HG03571 (cell line): Measurements from ENCODE around the gene MS4A12.
"Not testable (repeated sequence)": the region's sequence is repeated elsewhere in the genome, so short reads cannot be mapped to it uniquely, and the experiment has no call there.

Experiments used
- ATAC-seq: cut with Tn5 transposase; IDR thresholded peaks from one replicate; pipeline ENCODE4 v1.9.1; 2021; ENCODE audit not compliant: unreplicated experiment

Gene MS4A12

GRCh38 chr11:60492488-60493009 lies at the start of gene MS4A12:
Gene MS4A12 (plus strand): TSS chr11:60492778. CDS start chr11:60497319, 4,541 bp downstream.
- no peak for ATAC-seq

- ATAC-seq, result no peak
Measured at GRCh38 chr11:60447070-60447469, 45.5 kb upstream of the MS4A12 start.

- no peak for ATAC-seq
Measured at GRCh38 chr11:60447846-60448245, 44.7 kb upstream of the MS4A12 start.

GRCh38 chr11:60451185-60451584 lies 41.4 kb upstream of the MS4A12 start:
- ATAC-seq, result not testable (repeated sequence)

- ATAC-seq, result no peak
Measured at GRCh38 chr11:60454212-60454611, 38.4 kb upstream of the MS4A12 start.

GRCh38 chr11:60455531-60456042 lies 37.0 kb upstream of the MS4A12 start, which contains the start of gene MS4A1:
Gene MS4A1 (plus strand): TSS chr11:60455847. CDS start chr11:60462375, 6,528 bp downstream.
- peak; percentile 89 for ATAC-seq

GRCh38 chr11:60457576-60457975 lies 35.0 kb upstream of the MS4A12 start:
- ATAC-seq, result peak; percentile 33

- no peak for ATAC-seq
Measured at GRCh38 chr11:60459345-60459744, 33.2 kb upstream of the MS4A12 start.

- no peak for ATAC-seq
Measured at GRCh38 chr11:60468829-60469228, 23.7 kb upstream of the MS4A12 start.

- ATAC-seq, result no peak
Measured at GRCh38 chr11:60469723-60470122, 22.9 kb upstream of the MS4A12 start.

GRCh38 chr11:60477035-60477445 lies 15.5 kb upstream of the MS4A12 start:
- ATAC-seq, result no peak

- peak; percentile 53 for ATAC-seq
Measured at GRCh38 chr11:60482361-60482760, 10.2 kb upstream of the MS4A12 start.

GRCh38 chr11:60485987-60486386 lies 6.6 kb upstream of the MS4A12 start:
- peak; percentile 96 for ATAC-seq

- ATAC-seq, result no peak
Measured at GRCh38 chr11:60493454-60493853, 876 bp downstream of the MS4A12 start.

- no peak for ATAC-seq
Measured at GRCh38 chr11:60498399-60498798, 5.8 kb downstream of the MS4A12 start.

GRCh38 chr11:60498853-60499252 lies 6.3 kb downstream of the MS4A12 start:
- no peak for ATAC-seq

GRCh38 chr11:60500276-60500910 lies 7.8 kb downstream of the MS4A12 start:
- ATAC-seq, result no peak

- ATAC-seq, result no peak
Measured at GRCh38 chr11:60502221-60502775, 9.7 kb downstream of the MS4A12 start.

- ATAC-seq, result no peak
Measured at GRCh38 chr11:60504219-60504905, 11.8 kb downstream of the MS4A12 start.

GRCh38 chr11:60509609-60510008 lies 17.0 kb downstream of the MS4A12 start:
- not testable (repeated sequence) for ATAC-seq

- not testable (repeated sequence) for ATAC-seq
Measured at GRCh38 chr11:60510209-60510608, 17.6 kb downstream of the MS4A12 start.

GRCh38 chr11:60511393-60511792 lies 18.8 kb downstream of the MS4A12 start:
- no peak for ATAC-seq
